ENCODE results near the gene CYP27B1.

The CYP27B1 gene

GRCh38 chr12:57726884-57727757 is 39.8 kb downstream of the CYP27B1 start:
- DNase-seq (ENCODE audit: low spot score) = no peak
- Histone ChIP-seq H3K36me3 (ENCODE audit: low read depth) (no peaks in the 10 kb centered on the region), H3K27ac (ENCODE audit: poor library complexity, severe bottlenecking) (peak overlapping the region; percentile 46), H3K4me1 (ENCODE audit: insufficient read depth, poor library complexity, severe bottlenecking) (no peaks in the 10 kb centered on the region), H3K9me3 (ENCODE audit: severe bottlenecking) (no peaks in the 10 kb centered on the region), H3K4me3 (ENCODE audit: severe bottlenecking) (peak overlapping the region; percentile 67), H3K27me3 (ENCODE audit: insufficient read depth, poor library complexity, severe bottlenecking) (no peaks in the 10 kb centered on the region)
- peak; percentile 5; the same call in 1 of the 3 replicates for ATAC-seq (ENCODE audit: low read depth)
- no peak for TF ChIP-seq CTCF (IDR thresholded peaks at IDR 0.05; ENCODE audit: poor library complexity, severe bottlenecking)

DNA sequence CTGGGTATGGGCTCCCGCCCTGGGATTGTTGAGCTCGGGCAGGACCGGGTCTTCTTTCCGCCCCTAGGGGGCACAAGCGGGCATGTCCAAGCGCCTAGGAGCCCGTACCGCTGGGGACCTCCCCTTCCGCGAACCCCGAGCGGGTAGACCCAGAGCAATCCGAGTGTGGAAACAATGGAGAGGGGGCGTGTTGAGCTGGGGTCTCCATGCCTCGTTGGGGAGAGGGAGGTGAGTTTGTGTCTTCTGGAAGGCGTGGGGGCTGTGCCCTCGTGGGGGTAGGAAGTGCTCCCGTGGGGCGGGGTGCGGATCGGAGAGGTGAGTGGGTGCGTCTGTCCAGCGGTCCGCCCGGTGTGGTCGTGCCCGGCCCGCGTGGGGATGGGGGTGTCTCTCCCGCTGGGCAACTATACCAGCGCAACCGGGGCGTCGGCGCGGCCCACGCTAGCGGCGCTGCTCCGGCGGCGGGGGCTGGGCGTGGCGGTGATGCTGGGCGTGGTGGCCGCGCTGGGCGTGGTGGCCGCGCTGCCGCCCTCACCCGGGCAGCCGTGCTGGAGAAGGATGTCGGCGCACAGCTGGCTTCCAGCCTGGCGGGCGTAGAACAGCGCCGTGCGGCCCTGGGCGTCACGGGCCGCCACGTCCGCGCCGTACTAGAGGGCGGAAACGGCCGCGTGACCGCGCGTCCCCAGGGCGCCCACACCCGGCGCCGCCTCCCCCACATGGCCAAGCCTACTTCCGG is 40.6 kb downstream of the CYP27B1 start:
- no peak for DNase-seq (ENCODE audit: low spot score)
- H3K27me3 ChIP-seq (ENCODE audit: insufficient read depth, poor library complexity, severe bottlenecking) = no peaks in the 10 kb centered on the region
- TF ChIP-seq CTCF (IDR thresholded peaks at IDR 0.05; ENCODE audit: poor library complexity, severe bottlenecking) = peak; percentile 96
- H3K9me3 ChIP-seq (ENCODE audit: severe bottlenecking) = no peaks in the 10 kb centered on the region
- no peaks in the 10 kb centered on the region for H3K36me3 ChIP-seq (ENCODE audit: low read depth)
- H3K27ac ChIP-seq (ENCODE audit: poor library complexity, severe bottlenecking) = peak overlapping the region; percentile 46
- no peaks in the 10 kb centered on the region for H3K4me1 ChIP-seq (ENCODE audit: insufficient read depth, poor library complexity, severe bottlenecking)
- peak; percentile 86 for ATAC-seq (ENCODE audit: low read depth)
- peak overlapping the region; percentile 67 for H3K4me3 ChIP-seq (ENCODE audit: severe bottlenecking)

GRCh38 chr12:57725851-57726150 is 41.1 kb downstream of the CYP27B1 start:
- Histone ChIP-seq H3K4me1 (ENCODE audit: insufficient read depth, poor library complexity, severe bottlenecking) (no peaks in the 10 kb centered on the region), H3K36me3 (ENCODE audit: low read depth) (no peaks in the 10 kb centered on the region), H3K9me3 (ENCODE audit: severe bottlenecking) (no peaks in the 10 kb centered on the region), H3K27me3 (ENCODE audit: insufficient read depth, poor library complexity, severe bottlenecking) (no peaks in the 10 kb centered on the region), H3K27ac (ENCODE audit: poor library complexity, severe bottlenecking) (peak overlapping the region; percentile 46), H3K4me3 (ENCODE audit: severe bottlenecking) (peak overlapping the region; percentile 67)
- ATAC-seq (ENCODE audit: low read depth) = peak; percentile 5; the same call in 2 of the 3 replicates
- DNase-seq (ENCODE audit: low spot score) = no peak
- no peak for TF ChIP-seq CTCF (IDR thresholded peaks at IDR 0.05; ENCODE audit: poor library complexity, severe bottlenecking)

GRCh38 chr12:57724936-57725740 is 41.7 kb downstream of the CYP27B1 start:
- Histone ChIP-seq H3K27me3 (ENCODE audit: insufficient read depth, poor library complexity, severe bottlenecking) (no peaks in the 10 kb centered on the region), H3K27ac (ENCODE audit: poor library complexity, severe bottlenecking) (no peak overlapping the region), H3K9me3 (ENCODE audit: severe bottlenecking) (no peaks in the 10 kb centered on the region), H3K36me3 (ENCODE audit: low read depth) (no peaks in the 10 kb centered on the region; the same call in 1 of the 2 replicates), H3K4me1 (ENCODE audit: insufficient read depth, poor library complexity, severe bottlenecking) (no peaks in the 10 kb centered on the region), H3K4me3 (ENCODE audit: severe bottlenecking) (no peak overlapping the region)
- DNase-seq (ENCODE audit: low spot score) = no peak
- TF ChIP-seq CTCF (IDR thresholded peaks at IDR 0.05; ENCODE audit: poor library complexity, severe bottlenecking) = no peak
- ATAC-seq (ENCODE audit: low read depth) = no peak

Measured in RWPE2 (cell line).